ENCODE data around the gene ELMO1.

- no peak for TF ChIP-seq CTCF (IDR thresholded peaks at IDR 0.05)
- no peak for TF ChIP-seq POLR2A (IDR thresholded peaks at IDR 0.05)
Observed at GRCh38 chr7:37489703-37490102, 41.0 kb upstream of the ELMO1 start.

Data from adrenal gland (tissue), 5 donors.